ENCODE results near the gene SEMA3D.

SEMA3D gene

DNA sequence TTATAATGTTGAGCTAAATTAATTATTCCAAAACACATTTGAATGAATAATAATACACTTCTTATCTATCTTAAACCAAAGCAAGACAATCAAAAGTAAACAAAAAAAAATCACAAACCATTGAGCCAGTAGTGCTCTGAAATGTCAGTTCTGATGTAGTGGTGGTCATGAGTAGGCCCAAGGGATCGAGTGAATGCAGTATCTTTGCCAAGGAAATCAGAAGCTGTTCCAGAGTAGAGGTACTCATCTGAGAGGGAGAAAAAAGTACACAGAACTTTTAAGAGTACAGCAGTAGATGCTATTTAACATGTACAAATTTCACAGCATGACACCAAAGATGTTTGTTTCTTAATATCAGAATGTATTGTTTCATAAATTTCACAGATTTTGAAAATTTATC lies 121.5 kb downstream of the SEMA3D start:
- Histone ChIP-seq H3K9ac (ENCODE audit: insufficient read length, low read depth) (no peak overlapping the region), H3K27me3 (ENCODE audit: insufficient read depth, insufficient read length) (no peaks in the 10 kb centered on the region)

DNA sequence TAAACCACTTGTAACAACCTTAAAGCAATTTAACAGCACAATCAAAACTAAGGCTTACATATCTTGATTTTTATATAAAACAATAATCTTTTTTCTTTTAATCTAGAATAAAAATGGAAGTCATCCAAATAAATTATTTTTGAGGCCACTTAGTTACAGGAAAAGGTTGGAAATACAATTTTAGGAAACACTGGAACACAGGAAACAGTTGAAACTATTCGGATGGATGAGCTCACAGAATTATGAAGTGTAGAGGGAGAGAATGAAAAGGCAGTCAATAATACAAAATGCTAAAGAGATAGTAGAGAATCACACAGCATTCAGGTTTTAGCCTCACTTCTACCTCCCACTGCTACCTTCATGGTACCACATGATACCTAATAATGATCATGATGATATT lies 124.2 kb downstream of the SEMA3D start:
- H3K9ac ChIP-seq (ENCODE audit: insufficient read length, low read depth) = no peak overlapping the region
- TF ChIP-seq YY1 (IDR thresholded peaks at IDR 0.05; ENCODE audit: insufficient read depth, insufficient read length) (no peak), ZNF274 (IDR thresholded peaks at IDR 0.05; ENCODE audit: low read depth, low read length) (no peak), SUZ12 (IDR thresholded peaks at IDR 0.05; ENCODE audit: extremely low read depth, insufficient read depth, insufficient read length) (no peak)
- DNase-seq (ENCODE audit: low read depth, low spot score) = no peak
- no peaks in the 10 kb centered on the region for H3K36me3 ChIP-seq (ENCODE audit: insufficient read depth, insufficient read length, low read length)
- H3K27me3 ChIP-seq (ENCODE audit: insufficient read depth, insufficient read length) = no peaks in the 10 kb centered on the region
- H3K4me1 ChIP-seq (ENCODE audit: insufficient read depth, insufficient read length) = no peaks in the 10 kb centered on the region
- no peaks in the 10 kb centered on the region for H3K9me3 ChIP-seq (ENCODE audit: insufficient read depth, low read length)
- no peak overlapping the region for H3K4me3 ChIP-seq (ENCODE audit: insufficient read length, low read depth)

More for the DNA sequence above, 121.5 kb downstream of the SEMA3D start:
- no peaks in the 10 kb centered on the region for H3K9me3 ChIP-seq (ENCODE audit: insufficient read depth, low read length)
- H3K36me3 ChIP-seq (ENCODE audit: insufficient read depth, insufficient read length, low read length) = no peaks in the 10 kb centered on the region
- H3K4me3 ChIP-seq (ENCODE audit: insufficient read length, low read depth) = no peak overlapping the region
- H3K4me1 ChIP-seq (ENCODE audit: insufficient read depth, insufficient read length) = no peaks in the 10 kb centered on the region
- DNase-seq (ENCODE audit: low read depth, low spot score) = no peak
- no peak for TF ChIP-seq SUZ12 (IDR thresholded peaks at IDR 0.05; ENCODE audit: extremely low read depth, insufficient read depth, insufficient read length)
- no peak for TF ChIP-seq ZNF274 (IDR thresholded peaks at IDR 0.05; ENCODE audit: low read depth, low read length)
- TF ChIP-seq YY1 (IDR thresholded peaks at IDR 0.05; ENCODE audit: insufficient read depth, insufficient read length) = no peak

GRCh38 chr7:85061456-85061855 lies 125.4 kb downstream of the SEMA3D start:
- H3K4me1 ChIP-seq (ENCODE audit: insufficient read depth, insufficient read length) = no peaks in the 10 kb centered on the region
- H3K9me3 ChIP-seq (ENCODE audit: insufficient read depth, low read length) = no peaks in the 10 kb centered on the region
- no peak for TF ChIP-seq SUZ12 (IDR thresholded peaks at IDR 0.05; ENCODE audit: extremely low read depth, insufficient read depth, insufficient read length)
- no peak for TF ChIP-seq ZNF274 (IDR thresholded peaks at IDR 0.05; ENCODE audit: low read depth, low read length)
- no peak for TF ChIP-seq YY1 (IDR thresholded peaks at IDR 0.05; ENCODE audit: insufficient read depth, insufficient read length)
- no peak for DNase-seq (ENCODE audit: low read depth, low spot score)
- no peak overlapping the region for H3K9ac ChIP-seq (ENCODE audit: insufficient read length, low read depth)
- H3K27me3 ChIP-seq (ENCODE audit: insufficient read depth, insufficient read length) = no peaks in the 10 kb centered on the region
- H3K4me3 ChIP-seq (ENCODE audit: insufficient read length, low read depth) = no peak overlapping the region
- no peaks in the 10 kb centered on the region for H3K36me3 ChIP-seq (ENCODE audit: insufficient read depth, insufficient read length, low read length)

DNA sequence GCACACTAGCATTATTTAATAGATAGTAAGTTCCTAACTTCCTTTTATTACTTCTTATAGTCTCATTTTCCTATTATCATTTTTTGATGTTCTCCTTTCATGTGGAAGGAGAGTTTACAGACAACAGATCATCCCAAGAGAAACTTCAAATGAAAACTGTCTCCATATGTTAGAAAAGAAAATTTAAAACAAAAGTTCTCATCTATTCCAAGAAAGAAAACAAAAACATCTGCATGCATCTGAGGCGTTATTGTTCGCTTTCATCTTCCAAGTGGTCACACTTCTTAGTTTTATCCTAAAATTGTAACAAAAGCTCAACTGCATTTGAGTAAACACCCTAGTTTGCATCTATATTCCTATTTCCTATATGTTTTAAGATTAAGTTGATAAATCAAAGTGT lies 126.2 kb downstream of the SEMA3D start:
- H3K36me3 ChIP-seq (ENCODE audit: insufficient read depth, insufficient read length, low read length) = no peaks in the 10 kb centered on the region
- no peak for TF ChIP-seq SUZ12 (IDR thresholded peaks at IDR 0.05; ENCODE audit: extremely low read depth, insufficient read depth, insufficient read length)
- TF ChIP-seq YY1 (IDR thresholded peaks at IDR 0.05; ENCODE audit: insufficient read depth, insufficient read length) = no peak
- TF ChIP-seq ZNF274 (IDR thresholded peaks at IDR 0.05; ENCODE audit: low read depth, low read length) = no peak
- no peak for DNase-seq (ENCODE audit: low read depth, low spot score)

GRCh38 chr7:85055906-85056305 lies 130.9 kb downstream of the SEMA3D start:
- no peaks in the 10 kb centered on the region for H3K9me3 ChIP-seq (ENCODE audit: insufficient read depth, low read length)
- H3K4me3 ChIP-seq (ENCODE audit: insufficient read length, low read depth) = no peak overlapping the region
- no peaks in the 10 kb centered on the region for H3K4me1 ChIP-seq (ENCODE audit: insufficient read depth, insufficient read length)
- no peaks in the 10 kb centered on the region for H3K27me3 ChIP-seq (ENCODE audit: insufficient read depth, insufficient read length)
- no peaks in the 10 kb centered on the region for H3K36me3 ChIP-seq (ENCODE audit: insufficient read depth, insufficient read length, low read length)
- no peak for DNase-seq (ENCODE audit: low read depth, low spot score)
- TF ChIP-seq YY1 (IDR thresholded peaks at IDR 0.05; ENCODE audit: insufficient read depth, insufficient read length) = no peak
- TF ChIP-seq ZNF274 (IDR thresholded peaks at IDR 0.05; ENCODE audit: low read depth, low read length) = no peak
- TF ChIP-seq SUZ12 (IDR thresholded peaks at IDR 0.05; ENCODE audit: extremely low read depth, insufficient read depth, insufficient read length) = no peak
- H3K9ac ChIP-seq (ENCODE audit: insufficient read length, low read depth) = no peak overlapping the region

More for the DNA sequence above, 126.2 kb downstream of the SEMA3D start:
- H3K4me3 ChIP-seq (ENCODE audit: insufficient read length, low read depth) = no peak overlapping the region
- H3K9ac ChIP-seq (ENCODE audit: insufficient read length, low read depth) = no peak overlapping the region
- H3K9me3 ChIP-seq (ENCODE audit: insufficient read depth, low read length) = no peaks in the 10 kb centered on the region
- H3K27me3 ChIP-seq (ENCODE audit: insufficient read depth, insufficient read length) = no peaks in the 10 kb centered on the region
- no peaks in the 10 kb centered on the region for H3K4me1 ChIP-seq (ENCODE audit: insufficient read depth, insufficient read length)

GRCh38 chr7:85055196-85055595 lies 131.7 kb downstream of the SEMA3D start:
- H3K36me3 ChIP-seq (ENCODE audit: insufficient read depth, insufficient read length, low read length) = no peaks in the 10 kb centered on the region
- TF ChIP-seq ZNF274 (IDR thresholded peaks at IDR 0.05; ENCODE audit: low read depth, low read length) = no peak
- TF ChIP-seq YY1 (IDR thresholded peaks at IDR 0.05; ENCODE audit: insufficient read depth, insufficient read length) = no peak
- TF ChIP-seq SUZ12 (IDR thresholded peaks at IDR 0.05; ENCODE audit: extremely low read depth, insufficient read depth, insufficient read length) = no peak
- H3K9me3 ChIP-seq (ENCODE audit: insufficient read depth, low read length) = no peaks in the 10 kb centered on the region
- no peak overlapping the region for H3K4me3 ChIP-seq (ENCODE audit: insufficient read length, low read depth)
- H3K4me1 ChIP-seq (ENCODE audit: insufficient read depth, insufficient read length) = no peaks in the 10 kb centered on the region
- no peak overlapping the region for H3K9ac ChIP-seq (ENCODE audit: insufficient read length, low read depth)
- H3K27me3 ChIP-seq (ENCODE audit: insufficient read depth, insufficient read length) = no peaks in the 10 kb centered on the region
- no peak for DNase-seq (ENCODE audit: low read depth, low spot score)

DNA sequence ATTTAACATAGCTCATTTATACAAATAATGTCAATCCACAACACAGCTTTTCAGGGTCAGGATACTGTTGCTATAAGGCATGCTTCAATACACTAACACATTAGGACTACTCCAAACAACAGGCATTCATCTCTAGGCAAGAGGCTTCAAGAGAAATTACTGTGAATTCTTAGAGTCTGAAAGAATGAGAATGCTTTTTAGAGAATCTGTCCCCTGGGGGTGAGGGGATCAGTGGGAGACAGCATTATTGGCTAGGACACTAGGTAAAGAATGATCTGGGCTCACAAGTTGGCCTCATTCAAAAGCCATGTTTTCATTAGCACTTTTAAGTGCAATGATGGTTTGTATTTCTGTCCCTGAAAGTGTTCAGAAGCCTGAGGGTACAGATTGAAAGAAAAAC lies 132.6 kb downstream of the SEMA3D start:
- Histone ChIP-seq H3K9ac (ENCODE audit: insufficient read length, low read depth) (no peak overlapping the region), H3K4me1 (ENCODE audit: insufficient read depth, insufficient read length) (no peaks in the 10 kb centered on the region), H3K36me3 (ENCODE audit: insufficient read depth, insufficient read length, low read length) (no peaks in the 10 kb centered on the region), H3K4me3 (ENCODE audit: insufficient read length, low read depth) (no peak overlapping the region), H3K9me3 (ENCODE audit: insufficient read depth, low read length) (no peaks in the 10 kb centered on the region), H3K27me3 (ENCODE audit: insufficient read depth, insufficient read length) (no peaks in the 10 kb centered on the region)
- no peak for TF ChIP-seq YY1 (IDR thresholded peaks at IDR 0.05; ENCODE audit: insufficient read depth, insufficient read length)
- DNase-seq (ENCODE audit: low read depth, low spot score) = no peak

GRCh38 chr7:85052894-85053293 lies 134.0 kb downstream of the SEMA3D start:
- no peaks in the 10 kb centered on the region for H3K36me3 ChIP-seq (ENCODE audit: insufficient read depth, insufficient read length, low read length)
- H3K4me3 ChIP-seq (ENCODE audit: insufficient read length, low read depth) = no peak overlapping the region
- H3K9me3 ChIP-seq (ENCODE audit: insufficient read depth, low read length) = no peaks in the 10 kb centered on the region
- TF ChIP-seq SUZ12 (IDR thresholded peaks at IDR 0.05; ENCODE audit: extremely low read depth, insufficient read depth, insufficient read length) (no peak), YY1 (IDR thresholded peaks at IDR 0.05; ENCODE audit: insufficient read depth, insufficient read length) (no peak), ZNF274 (IDR thresholded peaks at IDR 0.05; ENCODE audit: low read depth, low read length) (no peak)
- H3K9ac ChIP-seq (ENCODE audit: insufficient read length, low read depth) = no peak overlapping the region
- no peak for DNase-seq (ENCODE audit: low read depth, low spot score)
- H3K4me1 ChIP-seq (ENCODE audit: insufficient read depth, insufficient read length) = no peaks in the 10 kb centered on the region
- H3K27me3 ChIP-seq (ENCODE audit: insufficient read depth, insufficient read length) = no peaks in the 10 kb centered on the region
